ENCODE measurements around the gene RAVER1. TPM values are rescaled to one million over a fixed set of nuclear protein-coding genes. Genes with fewer than 3 reads are reported as not detected.

RAVER1 gene
- total RNA-seq, 1 experiment from 2014 or later = 86.9 TPM

GRCh38 chr19:10352764-10353671 is 19.7 kb upstream of the RAVER1 start (continued):
- TF ChIP-seq E2F4 (CRISPR knock-in tag; IDR thresholded peaks at IDR 0.05; ENCODE audit: borderline replicate concordance, low read depth) = no peak
- no peak for TF ChIP-seq MYBL2 (CRISPR knock-in tag; IDR thresholded peaks at IDR 0.05)
- TF ChIP-seq TP53 (CRISPR knock-in tag; IDR thresholded peaks at IDR 0.05) = peak; percentile 43; the same call in 1 of the 2 replicates
- TF ChIP-seq, protein P1, sequence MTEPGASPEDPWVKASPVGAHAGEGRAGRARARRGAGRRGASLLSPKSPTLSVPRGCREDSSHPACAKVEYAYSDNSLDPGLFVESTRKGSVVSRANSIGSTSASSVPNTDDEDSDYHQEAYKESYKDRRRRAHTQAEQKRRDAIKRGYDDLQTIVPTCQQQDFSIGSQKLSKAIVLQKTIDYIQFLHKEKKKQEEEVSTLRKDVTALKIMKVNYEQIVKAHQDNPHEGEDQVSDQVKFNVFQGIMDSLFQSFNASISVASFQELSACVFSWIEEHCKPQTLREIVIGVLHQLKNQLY (CRISPR knock-in tag; IDR thresholded peaks at IDR 0.05) = no peak
- no peak for TF ChIP-seq TEAD4 (CRISPR knock-in tag; IDR thresholded peaks at IDR 0.05)
- no peak for TF ChIP-seq SMAD4 (CRISPR knock-in tag; IDR thresholded peaks at IDR 0.05)
- TF ChIP-seq ZNF263 (CRISPR knock-in tag; IDR thresholded peaks at IDR 0.05; ENCODE audit: low read depth) = no peak
- no peak for TF ChIP-seq IRF2 (CRISPR knock-in tag; IDR thresholded peaks at IDR 0.05; ENCODE audit: borderline replicate concordance, low read depth)
- no peak for TF ChIP-seq CREM (CRISPR knock-in tag; IDR thresholded peaks at IDR 0.05)
- TF ChIP-seq TCF7 (CRISPR knock-in tag; IDR thresholded peaks at IDR 0.05; ENCODE audit: low read depth) = no peak
- no peak for TF ChIP-seq PRRX2 (CRISPR knock-in tag; IDR thresholded peaks at IDR 0.05)
- TF ChIP-seq AR (CRISPR knock-in tag; IDR thresholded peaks at IDR 0.05) = no peak
- TF ChIP-seq FOXJ3 (CRISPR knock-in tag; IDR thresholded peaks at IDR 0.05; ENCODE audit: borderline replicate concordance) = no peak
- no peak for TF ChIP-seq ELF4 (CRISPR knock-in tag; IDR thresholded peaks at IDR 0.05; ENCODE audit: low read depth)
- no peak for TF ChIP-seq NFYB (CRISPR knock-in tag; conservative IDR thresholded peaks at IDR 0.05; ENCODE audit: low read depth)
- no peak for TF ChIP-seq ZNF396 (CRISPR knock-in tag; IDR thresholded peaks at IDR 0.05; ENCODE audit: borderline replicate concordance)
- no peak for TF ChIP-seq EMX1 (CRISPR knock-in tag; IDR thresholded peaks at IDR 0.05)
- no peak for TF ChIP-seq ZNF671 (CRISPR knock-in tag; IDR thresholded peaks at IDR 0.05)
- no peak for TF ChIP-seq ETV6 (CRISPR knock-in tag; IDR thresholded peaks at IDR 0.05)
- TF ChIP-seq IRF1 (CRISPR knock-in tag; IDR thresholded peaks at IDR 0.05) = no peak
- TF ChIP-seq ZNF138 (CRISPR knock-in tag; conservative IDR thresholded peaks at IDR 0.05) = no peak
- no peak for TF ChIP-seq GABPB1 (CRISPR knock-in tag; IDR thresholded peaks at IDR 0.05)
- TF ChIP-seq, protein P2, sequence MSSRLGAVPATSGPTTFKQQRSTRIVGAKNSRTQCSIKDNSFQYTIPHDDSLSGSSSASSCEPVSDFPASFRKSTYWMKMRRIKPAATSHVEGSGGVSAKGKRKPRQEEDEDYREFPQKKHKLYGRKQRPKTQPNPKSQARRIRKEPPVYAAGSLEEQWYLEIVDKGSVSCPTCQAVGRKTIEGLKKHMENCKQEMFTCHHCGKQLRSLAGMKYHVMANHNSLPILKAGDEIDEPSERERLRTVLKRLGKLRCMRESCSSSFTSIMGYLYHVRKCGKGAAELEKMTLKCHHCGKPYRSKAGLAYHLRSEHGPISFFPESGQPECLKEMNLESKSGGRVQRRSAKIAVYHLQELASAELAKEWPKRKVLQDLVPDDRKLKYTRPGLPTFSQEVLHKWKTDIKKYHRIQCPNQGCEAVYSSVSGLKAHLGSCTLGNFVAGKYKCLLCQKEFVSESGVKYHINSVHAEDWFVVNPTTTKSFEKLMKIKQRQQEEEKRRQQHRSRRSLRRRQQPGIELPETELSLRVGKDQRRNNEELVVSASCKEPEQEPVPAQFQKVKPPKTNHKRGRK (CRISPR knock-in tag; IDR thresholded peaks at IDR 0.05; ENCODE audit: borderline replicate concordance) = no peak
- TF ChIP-seq, protein P3, sequence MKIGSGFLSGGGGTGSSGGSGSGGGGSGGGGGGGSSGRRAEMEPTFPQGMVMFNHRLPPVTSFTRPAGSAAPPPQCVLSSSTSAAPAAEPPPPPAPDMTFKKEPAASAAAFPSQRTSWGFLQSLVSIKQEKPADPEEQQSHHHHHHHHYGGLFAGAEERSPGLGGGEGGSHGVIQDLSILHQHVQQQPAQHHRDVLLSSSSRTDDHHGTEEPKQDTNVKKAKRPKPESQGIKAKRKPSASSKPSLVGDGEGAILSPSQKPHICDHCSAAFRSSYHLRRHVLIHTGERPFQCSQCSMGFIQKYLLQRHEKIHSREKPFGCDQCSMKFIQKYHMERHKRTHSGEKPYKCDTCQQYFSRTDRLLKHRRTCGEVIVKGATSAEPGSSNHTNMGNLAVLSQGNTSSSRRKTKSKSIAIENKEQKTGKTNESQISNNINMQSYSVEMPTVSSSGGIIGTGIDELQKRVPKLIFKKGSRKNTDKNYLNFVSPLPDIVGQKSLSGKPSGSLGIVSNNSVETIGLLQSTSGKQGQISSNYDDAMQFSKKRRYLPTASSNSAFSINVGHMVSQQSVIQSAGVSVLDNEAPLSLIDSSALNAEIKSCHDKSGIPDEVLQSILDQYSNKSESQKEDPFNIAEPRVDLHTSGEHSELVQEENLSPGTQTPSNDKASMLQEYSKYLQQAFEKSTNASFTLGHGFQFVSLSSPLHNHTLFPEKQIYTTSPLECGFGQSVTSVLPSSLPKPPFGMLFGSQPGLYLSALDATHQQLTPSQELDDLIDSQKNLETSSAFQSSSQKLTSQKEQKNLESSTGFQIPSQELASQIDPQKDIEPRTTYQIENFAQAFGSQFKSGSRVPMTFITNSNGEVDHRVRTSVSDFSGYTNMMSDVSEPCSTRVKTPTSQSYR (CRISPR knock-in tag; IDR thresholded peaks at IDR 0.05) = peak; percentile 29; the same call in 1 of the 2 replicates
- TF ChIP-seq, protein P4, sequence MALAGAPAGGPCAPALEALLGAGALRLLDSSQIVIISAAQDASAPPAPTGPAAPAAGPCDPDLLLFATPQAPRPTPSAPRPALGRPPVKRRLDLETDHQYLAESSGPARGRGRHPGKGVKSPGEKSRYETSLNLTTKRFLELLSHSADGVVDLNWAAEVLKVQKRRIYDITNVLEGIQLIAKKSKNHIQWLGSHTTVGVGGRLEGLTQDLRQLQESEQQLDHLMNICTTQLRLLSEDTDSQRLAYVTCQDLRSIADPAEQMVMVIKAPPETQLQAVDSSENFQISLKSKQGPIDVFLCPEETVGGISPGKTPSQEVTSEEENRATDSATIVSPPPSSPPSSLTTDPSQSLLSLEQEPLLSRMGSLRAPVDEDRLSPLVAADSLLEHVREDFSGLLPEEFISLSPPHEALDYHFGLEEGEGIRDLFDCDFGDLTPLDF (CRISPR knock-in tag; IDR thresholded peaks at IDR 0.05) = no peak
- TF ChIP-seq ZNF317 (CRISPR knock-in tag; IDR thresholded peaks at IDR 0.05; ENCODE audit: borderline replicate concordance, low read depth) = no peak
- peak; percentile 78 for TF ChIP-seq FOXP1 (CRISPR knock-in tag; IDR thresholded peaks at IDR 0.05; ENCODE audit: borderline replicate concordance)

All from WTC11 (cell line).